Mesothelial cell of epicardium (in vitro differentiated cells): ENCODE measurements around the gene ELMOD3. TPM values are rescaled to one million over a fixed set of nuclear protein-coding genes. Genes with fewer than 3 reads are reported as not detected.
A peak's percentile ranks its signal among the peaks of the same experiment; 100 is the strongest.

Experiments
- DNase-seq, 2 experiments: peaks; one replicate each; pipeline ENCODE4 v3.0.0; 2021; ENCODE audit warnings: low spot score in 2 of 2; ENCODE audit not compliant: unreplicated experiment in 2 of 2
- H3K27ac Mint-ChIP-seq: 2 replicates; pipeline ENCODE4 v1.8.0; 2021; ENCODE audit warnings: mixed read lengths
- H3K27me3 Mint-ChIP-seq: 2 replicates; pipeline ENCODE4 v1.8.0; 2021; ENCODE audit warnings: low read depth, mixed read lengths
- H3K36me3 Mint-ChIP-seq: 2 replicates; pipeline ENCODE4 v1.8.0; 2021; ENCODE audit warnings: mixed read lengths
- H3K4me1 Mint-ChIP-seq: 2 replicates; pipeline ENCODE4 v1.8.0; 2021; ENCODE audit warnings: mixed read lengths
- H3K4me3 Mint-ChIP-seq: 2 replicates; pipeline ENCODE4 v1.8.0; 2021; ENCODE audit warnings: mild to moderate bottlenecking, moderate library complexity, mixed read lengths
- H3K9me3 Mint-ChIP-seq: 2 replicates; pipeline ENCODE4 v1.8.0; 2021; ENCODE audit warnings: mixed read lengths
- CTCF ChIP-seq: fragments of 200-600 bp; sonication (generic); IDR thresholded peaks from one replicate; pipeline ENCODE4 v1.5.0; 2021; ENCODE audit warnings: antibody characterized with exemption; ENCODE audit not compliant: unreplicated experiment
- total RNA-seq: library from RNA; stranded (reverse); gene quantifications from 3 replicates; pipeline ENCODE4 v1.2.1, GENCODE V29; 2021

The ELMOD3 gene
- total RNA-seq, 1 donor from 2014 or later, result 24.5 TPM

GRCh38 chr2:85419009-85419675, 64.6 kb downstream of the ELMOD3 start:
- peak overlapping the region; percentile 95 for H3K27ac Mint-ChIP-seq
- no peak for TF ChIP-seq CTCF
- H3K4me1 Mint-ChIP-seq, result peaks cover 32% of the 10 kb centered on the region
- H3K36me3 Mint-ChIP-seq, result no peaks in the 10 kb centered on the region
- H3K4me3 Mint-ChIP-seq, result peak overlapping the region; percentile 96
- DNase-seq, result no peak
- H3K9me3 Mint-ChIP-seq, result no peaks in the 10 kb centered on the region
- no peaks in the 10 kb centered on the region for H3K27me3 Mint-ChIP-seq

GRCh38 chr2:85420536-85421259, 66.1 kb downstream of the ELMOD3 start:
- Mint-ChIP-seq H3K27ac (peak overlapping the region; percentile 88), H3K4me3 (peak overlapping the region; percentile 60), H3K36me3 (no peaks in the 10 kb centered on the region), H3K27me3 (no peaks in the 10 kb centered on the region), H3K4me1 (peaks cover 28% of the 10 kb centered on the region), H3K9me3 (no peaks in the 10 kb centered on the region)
- TF ChIP-seq CTCF, result peak; percentile 100
- peak; percentile 85 to 97 for DNase-seq

- Mint-ChIP-seq H3K4me3 (no peak overlapping the region), H3K4me1 (peaks cover 28% of the 10 kb centered on the region), H3K27ac (peak overlapping the region; percentile 88), H3K27me3 (no peaks in the 10 kb centered on the region), H3K9me3 (no peaks in the 10 kb centered on the region), H3K36me3 (no peaks in the 10 kb centered on the region)
- no peak for DNase-seq
- no peak for TF ChIP-seq CTCF
Observed at GRCh38 chr2:85421260-85422071, 66.9 kb downstream of the ELMOD3 start.

- H3K4me1 Mint-ChIP-seq, result peaks cover 28% of the 10 kb centered on the region
- no peaks in the 10 kb centered on the region for H3K36me3 Mint-ChIP-seq
- H3K27ac Mint-ChIP-seq, result peak overlapping the region; percentile 88
- H3K4me3 Mint-ChIP-seq, result no peak overlapping the region
- H3K9me3 Mint-ChIP-seq, result no peaks in the 10 kb centered on the region
- H3K27me3 Mint-ChIP-seq, result no peaks in the 10 kb centered on the region
- TF ChIP-seq CTCF, result no peak
- no peak for DNase-seq
Observed at GRCh38 chr2:85422072-85422457, 67.5 kb downstream of the ELMOD3 start.

GRCh38 chr2:85423525-85423924, 69.0 kb downstream of the ELMOD3 start:
- no peak for TF ChIP-seq CTCF
- no peak overlapping the region for H3K27ac Mint-ChIP-seq

More at GRCh38 chr2:85423525-85423924, 69.0 kb downstream of the ELMOD3 start:
- H3K36me3 Mint-ChIP-seq, result no peaks in the 10 kb centered on the region
- H3K4me3 Mint-ChIP-seq, result no peak overlapping the region
- no peaks in the 10 kb centered on the region for H3K27me3 Mint-ChIP-seq
- no peaks in the 10 kb centered on the region for H3K9me3 Mint-ChIP-seq
- DNase-seq, result no peak
- H3K4me1 Mint-ChIP-seq, result peaks cover 25% of the 10 kb centered on the region
